GM12892 (cell line): ENCODE data around the gene NPR1.

Experiments used
- POLR2A ChIP-seq: IDR thresholded peaks from 2 replicates; pipeline ENCODE4 v1.6.1; 2011; ENCODE audit warnings: low read depth, low read length, control low read depth
- POLR2AphosphoS5 ChIP-seq: IDR thresholded peaks from 2 replicates; pipeline ENCODE4 v1.6.1; 2011; ENCODE audit warnings: low read depth, low read length, control low read depth
- TAF1 ChIP-seq: IDR thresholded peaks from 2 replicates; pipeline ENCODE4 v1.6.1; 2011; ENCODE audit warnings: low read depth, mild to moderate bottlenecking, control low read depth, low read length, borderline replicate concordance

GRCh38 chr1:153651771-153652170 lies 26.7 kb upstream of the NPR1 start:
- no peak for TF ChIP-seq TAF1
- TF ChIP-seq POLR2A = no peak
- no peak for TF ChIP-seq POLR2AphosphoS5
